ENCODE data around the gene SARDH.
A peak's percentile ranks its signal among the peaks of the same experiment; 100 is the strongest.

Gene SARDH

GRCh38 chr9:133713150-133713959, 24.8 kb downstream of the SARDH start:
- Histone ChIP-seq H3K79me2 (ENCODE audit: control insufficient read depth, low read length) (no peaks in the 10 kb centered on the region), H3F3A (ENCODE audit: control insufficient read depth, insufficient read depth) (peaks cover 8% of the 10 kb centered on the region), H3K4me2 (ENCODE audit: low read length) (peak overlapping the region; percentile 38), H3K27ac (ENCODE audit: low read depth, low read length) (no peak overlapping the region), H3K27me3 (ENCODE audit: control insufficient read depth, low read length) (no peaks in the 10 kb centered on the region), H3K36me3 (ENCODE audit: control insufficient read depth, low read length) (no peaks in the 10 kb centered on the region), H4K20me1 (ENCODE audit: control insufficient read depth, insufficient read depth, low read depth, low read length) (no peaks in the 10 kb centered on the region), H3K4me1 (ENCODE audit: control insufficient read depth, low read length) (peaks cover 65% of the 10 kb centered on the region), H3K9me3 (ENCODE audit: control insufficient read depth, insufficient read depth, low read length) (no peaks in the 10 kb centered on the region), H3K9me2 (replicated peaks; ENCODE audit: control insufficient read depth, low read length) (no peaks in the 10 kb centered on the region), H3K4me3 (ENCODE audit: low read length) (no peak overlapping the region; the same call in 1 of the 2 replicates)
- TF ChIP-seq CTCF (IDR thresholded peaks at IDR 0.05; ENCODE audit: low read depth, low read length, poor library complexity, severe bottlenecking) = peak; percentile 11
- no peak for TF ChIP-seq EZH2phosphoT487 (IDR thresholded peaks at IDR 0.05; ENCODE audit: borderline replicate concordance, low read length)

GRCh38 chr9:133712221-133713100, 25.7 kb downstream of the SARDH start:
- Histone ChIP-seq H3K27ac (ENCODE audit: low read depth, low read length) (no peak overlapping the region), H4K20me1 (ENCODE audit: control insufficient read depth, insufficient read depth, low read depth, low read length) (no peaks in the 10 kb centered on the region), H3K79me2 (ENCODE audit: control insufficient read depth, low read length) (no peaks in the 10 kb centered on the region), H3K36me3 (ENCODE audit: control insufficient read depth, low read length) (no peaks in the 10 kb centered on the region), H3K4me2 (ENCODE audit: low read length) (peak overlapping the region; percentile 38; the same call in 1 of the 2 replicates), H3K9me3 (ENCODE audit: control insufficient read depth, insufficient read depth, low read length) (no peaks in the 10 kb centered on the region), H3K27me3 (ENCODE audit: control insufficient read depth, low read length) (no peaks in the 10 kb centered on the region), H3K9me2 (replicated peaks; ENCODE audit: control insufficient read depth, low read length) (no peaks in the 10 kb centered on the region), H3F3A (ENCODE audit: control insufficient read depth, insufficient read depth) (peaks cover 8% of the 10 kb centered on the region), H3K4me3 (ENCODE audit: low read length) (no peak overlapping the region), H3K4me1 (ENCODE audit: control insufficient read depth, low read length) (peaks cover 74% of the 10 kb centered on the region)
- no peak for TF ChIP-seq EZH2phosphoT487 (IDR thresholded peaks at IDR 0.05; ENCODE audit: borderline replicate concordance, low read length)
- TF ChIP-seq CTCF (IDR thresholded peaks at IDR 0.05; ENCODE audit: low read depth, low read length, poor library complexity, severe bottlenecking) = no peak

- Histone ChIP-seq H3K27ac (ENCODE audit: low read depth, low read length) (no peak overlapping the region), H3K27me3 (ENCODE audit: control insufficient read depth, low read length) (no peaks in the 10 kb centered on the region)
Observed at GRCh38 chr9:133711428-133712220, 26.5 kb downstream of the SARDH start.

More at GRCh38 chr9:133711428-133712220, 26.5 kb downstream of the SARDH start:
- Histone ChIP-seq H3K79me2 (ENCODE audit: control insufficient read depth, low read length) (no peaks in the 10 kb centered on the region), H3K4me2 (ENCODE audit: low read length) (peak overlapping the region; percentile 21; the same call in 1 of the 2 replicates), H3K36me3 (ENCODE audit: control insufficient read depth, low read length) (no peaks in the 10 kb centered on the region), H3K4me1 (ENCODE audit: control insufficient read depth, low read length) (peaks cover 82% of the 10 kb centered on the region), H4K20me1 (ENCODE audit: control insufficient read depth, insufficient read depth, low read depth, low read length) (no peaks in the 10 kb centered on the region), H3K9me2 (replicated peaks; ENCODE audit: control insufficient read depth, low read length) (no peaks in the 10 kb centered on the region), H3F3A (ENCODE audit: control insufficient read depth, insufficient read depth) (peaks cover 14% of the 10 kb centered on the region), H3K9me3 (ENCODE audit: control insufficient read depth, insufficient read depth, low read length) (no peaks in the 10 kb centered on the region), H3K4me3 (ENCODE audit: low read length) (no peak overlapping the region)
- TF ChIP-seq EZH2phosphoT487 (IDR thresholded peaks at IDR 0.05; ENCODE audit: borderline replicate concordance, low read length) (no peak), CTCF (IDR thresholded peaks at IDR 0.05; ENCODE audit: low read depth, low read length, poor library complexity, severe bottlenecking) (no peak)
